HepG2 (cell line): ENCODE results near the gene AFTPH. TPM values are rescaled to one million over a fixed set of nuclear protein-coding genes. Genes with fewer than 3 reads are reported as not detected.

Experiments used
- HMG20A ChIP-seq: IDR thresholded peaks from 2 replicates; pipeline ENCODE4 v1.6.1; 2016; ENCODE audit warnings: borderline replicate concordance
- HNF4G ChIP-seq, 2 experiments: sonication (generic) in 1 of 2; formaldehyde crosslinking in 1 of 2; IDR thresholded peaks; 2 replicates each; pipeline versions ENCODE4 v1.4.0 to v1.6.1; 2011 to 2020; ENCODE audit warnings: borderline replicate concordance in 2 of 2, low read depth in 2 of 2, mild to moderate bottlenecking in 2 of 2, low read length in 1 of 2, missing genetic modification reagents in 1 of 2, moderate library complexity in 1 of 2
- MEF2D ChIP-seq: sonication (generic); formaldehyde crosslinking; IDR thresholded peaks from 2 replicates; pipeline ENCODE4 v1.5.1; 2020; ENCODE audit warnings: mild to moderate bottlenecking, missing genetic modification reagents
- NCOA5 ChIP-seq: sonication (generic); formaldehyde crosslinking; IDR thresholded peaks from 2 replicates; pipeline ENCODE4 v1.4.0; 2020; ENCODE audit warnings: missing genetic modification reagents
- NFRKB ChIP-seq: fragments of 450-650 bp; IDR thresholded peaks from 2 replicates; pipeline ENCODE4 v1.6.1; 2017
- SP4 ChIP-seq: sonication (generic); formaldehyde crosslinking; IDR thresholded peaks from 2 replicates; pipeline ENCODE4 v1.8.1; 2023; ENCODE audit warnings: mild to moderate bottlenecking, missing genetic modification reagents
- XRCC5 ChIP-seq: fragments of 200-400 bp; formaldehyde crosslinking; optimal IDR thresholded peaks from 2 replicates; pipeline ENCODE3; 2017; ENCODE audit warnings: mild to moderate bottlenecking, low read length
- ZBTB21 ChIP-seq: sonication (generic); formaldehyde crosslinking; IDR thresholded peaks from 2 replicates; pipeline ENCODE4 v1.4.0; 2020; ENCODE audit warnings: missing genetic modification reagents
- ZFAT ChIP-seq: sonication (generic); formaldehyde crosslinking; conservative IDR thresholded peaks from 2 replicates; pipeline ENCODE4 v1.8.1; 2023; ENCODE audit warnings: missing genetic modification reagents, inconsistent platforms
- ZNF20 ChIP-seq: sonication (generic); formaldehyde crosslinking; IDR thresholded peaks from 2 replicates; pipeline ENCODE4 v1.4.0; 2020; ENCODE audit warnings: mild to moderate bottlenecking, moderate library complexity, missing genetic modification reagents
- ZNF383 ChIP-seq: sonication (generic); formaldehyde crosslinking; IDR thresholded peaks from 2 replicates; pipeline ENCODE4 v1.4.0; 2020; ENCODE audit warnings: missing genetic modification reagents, mild to moderate bottlenecking, borderline replicate concordance
- ZNF468 ChIP-seq: sonication (generic); formaldehyde crosslinking; IDR thresholded peaks from 2 replicates; pipeline ENCODE4 v1.8.0; 2022; ENCODE audit warnings: mild to moderate bottlenecking, moderate library complexity, missing genetic modification reagents
- ZNF543 ChIP-seq: sonication (generic); formaldehyde crosslinking; IDR thresholded peaks from 2 replicates; pipeline ENCODE4 v1.4.0; 2020; ENCODE audit warnings: mild to moderate bottlenecking, missing genetic modification reagents
- polyA plus RNA-seq, 8 experiments: library from polyadenylated mRNA; depleted of rRNA in 3 of 8; stranded (reverse) in 7 of 8; unstranded in 1 of 8; fragments of >200 nt; fragmentation: Illumina TruSeq in 4 of 8; extraction: Trizol in 4 of 8; gene quantifications; 2 replicates each; pipeline versions ENCODE4 v1.2.1 to v1.2.3, GENCODE V29; 2011 to 2016; ENCODE audit warnings: low read depth in 4 of 8, missing spikeins in 1 of 8, mixed read lengths in 1 of 8; ENCODE audit not compliant: insufficient read depth in 1 of 8
- total RNA-seq, 5 experiments: library from RNA; depleted of rRNA; stranded (reverse); fragments of >200 nt; fragmentation: Illumina TruSeq; extraction: Trizol; gene quantifications; 2 replicates each; pipeline ENCODE4 v1.2.3, GENCODE V29; 2016; ENCODE audit warnings: low read depth in 1 of 5
- TF ChIP-seq, protein P1 (sequence below): sonication (generic); formaldehyde crosslinking; IDR thresholded peaks from 2 replicates; pipeline ENCODE4 v1.5.0; 2020; ENCODE audit warnings: mild to moderate bottlenecking, missing genetic modification reagents
- TF ChIP-seq, protein P2 (sequence below): sonication (generic); formaldehyde crosslinking; IDR thresholded peaks from 2 replicates; pipeline ENCODE4 v1.8.1; 2022; ENCODE audit warnings: mild to moderate bottlenecking, missing genetic modification reagents
- TF ChIP-seq, protein P3 (sequence below): sonication (generic); formaldehyde crosslinking; IDR thresholded peaks from 2 replicates; pipeline ENCODE4 v1.4.0; 2020; ENCODE audit warnings: missing genetic modification reagents
- TF ChIP-seq, protein P4 (sequence below): sonication (generic); formaldehyde crosslinking; IDR thresholded peaks from 2 replicates; pipeline ENCODE4 v1.4.0; 2020; ENCODE audit warnings: missing genetic modification reagents, borderline replicate concordance

The AFTPH gene
- total and polyA plus RNA-seq, 2 of the 13 experiments (the other 11 are each of a cell fraction or from before 2014, with no cell fraction given): 27.5 to 36.8 TPM

DNA sequence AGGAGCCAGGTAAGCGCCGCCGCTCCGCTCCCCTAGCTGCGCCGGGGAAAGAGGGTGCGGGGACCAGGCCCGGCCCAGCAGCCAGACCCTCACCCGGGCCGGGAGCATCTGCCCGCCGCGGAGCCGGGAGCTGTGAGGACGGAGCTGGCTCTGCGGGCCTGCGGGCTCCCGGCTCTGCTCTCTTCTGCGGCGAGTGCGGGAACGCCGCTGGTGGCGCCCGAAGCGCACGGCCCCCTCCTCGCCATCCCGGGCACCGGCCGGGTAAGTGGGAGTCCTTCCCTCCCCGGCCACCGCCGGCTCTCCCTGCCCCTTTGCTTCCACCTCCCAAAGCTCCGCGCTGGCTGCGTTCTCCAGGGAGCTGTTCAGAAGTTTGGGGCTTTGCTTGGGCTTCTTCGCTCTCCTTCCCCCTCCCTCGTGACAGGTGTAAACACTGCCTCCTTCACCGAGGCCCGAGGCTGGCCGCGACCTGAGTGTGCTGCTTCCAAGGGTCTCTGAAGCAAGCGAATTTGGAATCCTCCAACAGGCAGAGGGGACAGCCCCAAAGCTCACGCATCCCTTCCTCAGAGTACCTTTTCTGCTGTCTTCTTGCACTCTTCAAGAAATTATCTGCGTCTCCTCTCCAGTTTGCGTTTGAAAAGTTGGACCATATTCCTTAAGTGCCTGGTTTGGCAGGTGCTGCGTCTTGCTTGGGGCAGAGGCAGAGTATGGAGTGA, 632 bp downstream of the AFTPH start (continued):
- TF ChIP-seq XRCC5: no peak
- TF ChIP-seq, protein P1, sequence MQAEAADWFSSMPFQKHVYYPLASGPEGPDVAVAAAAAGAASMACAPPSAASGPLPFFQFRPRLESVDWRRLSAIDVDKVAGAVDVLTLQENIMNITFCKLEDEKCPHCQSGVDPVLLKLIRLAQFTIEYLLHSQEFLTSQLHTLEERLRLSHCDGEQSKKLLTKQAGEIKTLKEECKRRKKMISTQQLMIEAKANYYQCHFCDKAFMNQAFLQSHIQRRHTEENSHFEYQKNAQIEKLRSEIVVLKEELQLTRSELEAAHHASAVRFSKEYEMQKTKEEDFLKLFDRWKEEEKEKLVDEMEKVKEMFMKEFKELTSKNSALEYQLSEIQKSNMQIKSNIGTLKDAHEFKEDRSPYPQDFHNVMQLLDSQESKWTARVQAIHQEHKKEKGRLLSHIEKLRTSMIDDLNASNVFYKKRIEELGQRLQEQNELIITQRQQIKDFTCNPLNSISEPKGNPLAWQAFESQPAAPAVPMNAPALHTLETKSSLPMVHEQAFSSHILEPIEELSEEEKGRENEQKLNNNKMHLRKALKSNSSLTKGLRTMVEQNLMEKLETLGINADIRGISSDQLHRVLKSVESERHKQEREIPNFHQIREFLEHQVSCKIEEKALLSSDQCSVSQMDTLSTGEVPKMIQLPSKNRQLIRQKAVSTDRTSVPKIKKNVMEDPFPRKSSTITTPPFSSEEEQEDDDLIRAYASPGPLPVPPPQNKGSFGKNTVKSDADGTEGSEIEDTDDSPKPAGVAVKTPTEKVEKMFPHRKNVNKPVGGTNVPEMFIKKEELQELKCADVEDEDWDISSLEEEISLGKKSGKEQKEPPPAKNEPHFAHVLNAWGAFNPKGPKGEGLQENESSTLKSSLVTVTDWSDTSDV (CRISPR knock-in tag): no peak
- no peak for TF ChIP-seq ZNF468 (CRISPR knock-in tag)
- TF ChIP-seq ZNF543 (CRISPR knock-in tag): no peak; the same call in 1 of the 2 replicates
- no peak; the same call in 1 of the 2 replicates for TF ChIP-seq MEF2D (CRISPR knock-in tag)
- TF ChIP-seq HMG20A: no peak
- TF ChIP-seq NCOA5 (CRISPR knock-in tag): no peak
- TF ChIP-seq, protein P2, sequence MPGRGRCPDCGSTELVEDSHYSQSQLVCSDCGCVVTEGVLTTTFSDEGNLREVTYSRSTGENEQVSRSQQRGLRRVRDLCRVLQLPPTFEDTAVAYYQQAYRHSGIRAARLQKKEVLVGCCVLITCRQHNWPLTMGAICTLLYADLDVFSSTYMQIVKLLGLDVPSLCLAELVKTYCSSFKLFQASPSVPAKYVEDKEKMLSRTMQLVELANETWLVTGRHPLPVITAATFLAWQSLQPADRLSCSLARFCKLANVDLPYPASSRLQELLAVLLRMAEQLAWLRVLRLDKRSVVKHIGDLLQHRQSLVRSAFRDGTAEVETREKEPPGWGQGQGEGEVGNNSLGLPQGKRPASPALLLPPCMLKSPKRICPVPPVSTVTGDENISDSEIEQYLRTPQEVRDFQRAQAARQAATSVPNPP (CRISPR knock-in tag): peak; percentile 50; the same call in 1 of the 2 replicates
- TF ChIP-seq, protein P3, sequence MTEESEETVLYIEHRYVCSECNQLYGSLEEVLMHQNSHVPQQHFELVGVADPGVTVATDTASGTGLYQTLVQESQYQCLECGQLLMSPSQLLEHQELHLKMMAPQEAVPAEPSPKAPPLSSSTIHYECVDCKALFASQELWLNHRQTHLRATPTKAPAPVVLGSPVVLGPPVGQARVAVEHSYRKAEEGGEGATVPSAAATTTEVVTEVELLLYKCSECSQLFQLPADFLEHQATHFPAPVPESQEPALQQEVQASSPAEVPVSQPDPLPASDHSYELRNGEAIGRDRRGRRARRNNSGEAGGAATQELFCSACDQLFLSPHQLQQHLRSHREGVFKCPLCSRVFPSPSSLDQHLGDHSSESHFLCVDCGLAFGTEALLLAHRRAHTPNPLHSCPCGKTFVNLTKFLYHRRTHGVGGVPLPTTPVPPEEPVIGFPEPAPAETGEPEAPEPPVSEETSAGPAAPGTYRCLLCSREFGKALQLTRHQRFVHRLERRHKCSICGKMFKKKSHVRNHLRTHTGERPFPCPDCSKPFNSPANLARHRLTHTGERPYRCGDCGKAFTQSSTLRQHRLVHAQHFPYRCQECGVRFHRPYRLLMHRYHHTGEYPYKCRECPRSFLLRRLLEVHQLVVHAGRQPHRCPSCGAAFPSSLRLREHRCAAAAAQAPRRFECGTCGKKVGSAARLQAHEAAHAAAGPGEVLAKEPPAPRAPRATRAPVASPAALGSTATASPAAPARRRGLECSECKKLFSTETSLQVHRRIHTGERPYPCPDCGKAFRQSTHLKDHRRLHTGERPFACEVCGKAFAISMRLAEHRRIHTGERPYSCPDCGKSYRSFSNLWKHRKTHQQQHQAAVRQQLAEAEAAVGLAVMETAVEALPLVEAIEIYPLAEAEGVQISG (CRISPR knock-in tag): no peak
- no peak; the same call in 1 of the 2 replicates for TF ChIP-seq ZNF383 (CRISPR knock-in tag)
- TF ChIP-seq ZBTB21 (CRISPR knock-in tag): no peak
- TF ChIP-seq HNF4G (IDR thresholded peaks at IDR 0.05; ENCODE audit: borderline replicate concordance, low read depth, low read length): no peak
- TF ChIP-seq HNF4G (CRISPR knock-in tag; IDR thresholded peaks at IDR 0.05; ENCODE audit: borderline replicate concordance, low read depth): no peak
- TF ChIP-seq SP4 (CRISPR knock-in tag): no peak; the same call in 1 of the 2 replicates
- no peak for TF ChIP-seq ZFAT (CRISPR knock-in tag)
- no peak for TF ChIP-seq NFRKB
- TF ChIP-seq, protein P4, sequence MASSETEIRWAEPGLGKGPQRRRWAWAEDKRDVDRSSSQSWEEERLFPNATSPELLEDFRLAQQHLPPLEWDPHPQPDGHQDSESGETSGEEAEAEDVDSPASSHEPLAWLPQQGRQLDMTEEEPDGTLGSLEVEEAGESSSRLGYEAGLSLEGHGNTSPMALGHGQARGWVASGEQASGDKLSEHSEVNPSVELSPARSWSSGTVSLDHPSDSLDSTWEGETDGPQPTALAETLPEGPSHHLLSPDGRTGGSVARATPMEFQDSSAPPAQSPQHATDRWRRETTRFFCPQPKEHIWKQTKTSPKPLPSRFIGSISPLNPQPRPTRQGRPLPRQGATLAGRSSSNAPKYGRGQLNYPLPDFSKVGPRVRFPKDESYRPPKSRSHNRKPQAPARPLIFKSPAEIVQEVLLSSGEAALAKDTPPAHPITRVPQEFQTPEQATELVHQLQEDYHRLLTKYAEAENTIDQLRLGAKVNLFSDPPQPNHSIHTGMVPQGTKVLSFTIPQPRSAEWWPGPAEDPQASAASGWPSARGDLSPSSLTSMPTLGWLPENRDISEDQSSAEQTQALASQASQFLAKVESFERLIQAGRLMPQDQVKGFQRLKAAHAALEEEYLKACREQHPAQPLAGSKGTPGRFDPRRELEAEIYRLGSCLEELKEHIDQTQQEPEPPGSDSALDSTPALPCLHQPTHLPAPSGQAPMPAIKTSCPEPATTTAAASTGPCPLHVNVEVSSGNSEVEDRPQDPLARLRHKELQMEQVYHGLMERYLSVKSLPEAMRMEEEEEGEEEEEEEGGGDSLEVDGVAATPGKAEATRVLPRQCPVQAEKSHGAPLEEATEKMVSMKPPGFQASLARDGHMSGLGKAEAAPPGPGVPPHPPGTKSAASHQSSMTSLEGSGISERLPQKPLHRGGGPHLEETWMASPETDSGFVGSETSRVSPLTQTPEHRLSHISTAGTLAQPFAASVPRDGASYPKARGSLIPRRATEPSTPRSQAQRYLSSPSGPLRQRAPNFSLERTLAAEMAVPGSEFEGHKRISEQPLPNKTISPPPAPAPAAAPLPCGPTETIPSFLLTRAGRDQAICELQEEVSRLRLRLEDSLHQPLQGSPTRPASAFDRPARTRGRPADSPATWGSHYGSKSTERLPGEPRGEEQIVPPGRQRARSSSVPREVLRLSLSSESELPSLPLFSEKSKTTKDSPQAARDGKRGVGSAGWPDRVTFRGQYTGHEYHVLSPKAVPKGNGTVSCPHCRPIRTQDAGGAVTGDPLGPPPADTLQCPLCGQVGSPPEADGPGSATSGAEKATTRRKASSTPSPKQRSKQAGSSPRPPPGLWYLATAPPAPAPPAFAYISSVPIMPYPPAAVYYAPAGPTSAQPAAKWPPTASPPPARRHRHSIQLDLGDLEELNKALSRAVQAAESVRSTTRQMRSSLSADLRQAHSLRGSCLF: no peak
- TF ChIP-seq ZNF20 (CRISPR knock-in tag): 0 out of 2 replicates have a peak, but pooled peaks have one; percentile 56
